ELF-1 (cell line): ENCODE data around the gene SCD5.

Experiments
- DNase-seq: peaks from one replicate; pipeline ENCODE4 v3.0.0-alpha.2; 2016; ENCODE audit warnings: low read depth, low spot score

Gene SCD5

GRCh38 chr4:82797040-82797404 is 1.6 kb downstream of the SCD5 start:
- DNase-seq = peak; percentile 56

- no peak for DNase-seq
Observed at GRCh38 chr4:82792912-82793649, 5.5 kb downstream of the SCD5 start.

GRCh38 chr4:82791179-82791578 is 7.4 kb downstream of the SCD5 start:
- no peak for DNase-seq

- DNase-seq = no peak
Observed at GRCh38 chr4:82790060-82790660, 8.4 kb downstream of the SCD5 start.

GRCh38 chr4:82789025-82789776 is 9.4 kb downstream of the SCD5 start:
- no peak for DNase-seq

GRCh38 chr4:82787342-82787741 is 11.3 kb downstream of the SCD5 start:
- DNase-seq = no peak

- no peak for DNase-seq
Observed at GRCh38 chr4:82786828-82787227, 11.8 kb downstream of the SCD5 start.

- no peak for DNase-seq
Observed at GRCh38 chr4:82785611-82786400, 12.8 kb downstream of the SCD5 start.

GRCh38 chr4:82784681-82785610 is 13.7 kb downstream of the SCD5 start:
- DNase-seq = peak; percentile 53

- DNase-seq = peak; percentile 65
Observed at GRCh38 chr4:82782626-82783345, 15.8 kb downstream of the SCD5 start.

GRCh38 chr4:82780752-82781231 is 17.8 kb downstream of the SCD5 start:
- peak; percentile 42 for DNase-seq

GRCh38 chr4:82780170-82780751 is 18.3 kb downstream of the SCD5 start:
- no peak for DNase-seq

GRCh38 chr4:82779032-82779431 is 19.6 kb downstream of the SCD5 start:
- DNase-seq = no peak

- no peak for DNase-seq
Observed at GRCh38 chr4:82777857-82778525, 20.6 kb downstream of the SCD5 start.

- no peak for DNase-seq
Observed at GRCh38 chr4:82776925-82777542, 21.6 kb downstream of the SCD5 start.

- no peak for DNase-seq
Observed at GRCh38 chr4:82775243-82775642, 23.4 kb downstream of the SCD5 start.

- DNase-seq = peak; percentile 27
Observed at GRCh38 chr4:82774711-82775171, 23.9 kb downstream of the SCD5 start.

- DNase-seq = no peak
Observed at GRCh38 chr4:82773057-82773456, 25.5 kb downstream of the SCD5 start.

- DNase-seq = no peak
Observed at GRCh38 chr4:82770607-82771006, 28.0 kb downstream of the SCD5 start.
